Activated T-helper 1 cell treated with anti-CD3 and anti-CD28 coated beads, Interleukin-2, amount 50 U/mL, for 16 hours (primary cell): ENCODE results near the gene ARL13A.
"Not testable (repeated sequence)": the region's sequence is repeated elsewhere in the genome, so short reads cannot be mapped to it uniquely, and the experiment has no call there.

Experiments
- DNase-seq, 2 donors: peaks; one replicate each; pipeline ENCODE4 v3.0.0-alpha.2; 2020; ENCODE audit warnings: low read depth in 1 of 2, low spot score in 1 of 2

The ARL13A gene

GRCh38 chrX:100969408-100969807, at the start of gene ARL13A:
Gene ARL13A, plus strand, starts transcription at chrX:100969708. Its CDS starts 3,982 bp downstream, at chrX:100973690.
- no peak for DNase-seq

- DNase-seq: no peak
Observed at GRCh38 chrX:100924375-100924774, 45.1 kb upstream of the ARL13A start.

DNA sequence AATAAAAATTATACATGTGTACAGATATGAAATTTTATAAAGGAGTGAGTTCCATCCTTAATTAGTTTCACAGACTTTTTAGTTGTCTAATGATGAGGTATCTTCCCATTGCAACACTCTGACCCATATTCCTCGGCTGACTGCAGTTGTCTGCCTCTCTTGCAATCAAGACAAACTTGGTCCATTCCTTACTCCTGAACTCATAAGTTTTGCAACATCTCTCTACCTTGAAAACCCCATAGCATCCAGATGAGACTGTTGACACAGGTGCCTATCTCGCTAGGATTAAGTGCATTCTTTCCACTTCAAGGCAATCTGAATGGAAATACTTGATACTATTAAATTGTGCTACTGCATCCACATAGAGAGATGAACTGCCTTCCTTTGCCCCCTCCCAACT, 43.1 kb upstream of the ARL13A start:
- DNase-seq: no peak

DNA sequence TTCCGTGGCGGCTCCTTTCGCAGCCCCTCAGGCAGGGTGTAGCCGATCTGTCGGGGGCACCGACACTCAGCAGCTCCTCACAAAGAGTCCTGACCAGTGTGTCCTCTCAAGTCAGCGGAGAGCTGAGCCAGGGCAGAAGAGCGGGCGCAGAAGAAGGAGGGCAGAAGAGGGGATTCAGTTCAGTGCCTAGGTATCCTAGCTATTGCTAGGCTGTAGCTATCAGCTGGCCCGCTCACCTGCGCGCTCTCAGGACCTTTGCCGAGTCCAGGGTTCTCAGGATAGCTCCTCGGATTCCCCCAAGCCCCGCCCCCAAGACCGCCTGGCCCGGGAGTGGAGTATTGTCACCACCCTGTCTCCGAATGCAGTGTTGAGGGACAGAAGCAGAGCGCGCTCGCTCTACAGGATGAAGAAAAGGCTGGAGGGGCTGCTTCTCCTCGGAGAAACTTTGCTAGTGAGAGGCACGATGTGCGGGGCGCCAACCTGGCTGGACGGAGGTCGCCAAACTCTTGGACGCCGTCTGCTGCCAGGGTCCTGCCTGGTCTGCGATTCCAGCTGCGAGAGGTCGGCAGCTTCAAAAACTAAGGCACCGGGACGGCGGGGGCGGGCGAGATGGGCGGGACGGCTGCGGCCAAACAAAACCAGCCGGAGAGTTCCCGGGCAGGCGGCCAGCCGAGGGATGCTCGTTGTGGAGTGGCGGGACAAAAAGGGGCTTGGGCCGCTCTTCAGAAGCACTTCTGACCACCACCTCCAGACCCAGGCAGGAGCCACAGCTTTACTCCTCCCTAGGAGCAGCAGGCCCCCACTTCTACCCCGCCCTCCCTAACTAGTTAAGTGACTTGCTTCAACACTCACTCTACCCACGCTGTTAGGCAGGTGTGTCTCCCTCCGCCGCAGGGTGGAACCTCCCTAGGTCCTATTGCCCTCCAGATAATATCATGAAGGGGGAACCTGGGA, 40.6 kb upstream of the ARL13A start, which contains the start of gene XKRX:
TSS of gene XKRX (minus strand) at position 258 of the 954 bp plus-strand sequence. CDS start 613 bp downstream, outside the sequence.
- peak in 1 of 2 donors; percentile 23 for DNase-seq

DNA sequence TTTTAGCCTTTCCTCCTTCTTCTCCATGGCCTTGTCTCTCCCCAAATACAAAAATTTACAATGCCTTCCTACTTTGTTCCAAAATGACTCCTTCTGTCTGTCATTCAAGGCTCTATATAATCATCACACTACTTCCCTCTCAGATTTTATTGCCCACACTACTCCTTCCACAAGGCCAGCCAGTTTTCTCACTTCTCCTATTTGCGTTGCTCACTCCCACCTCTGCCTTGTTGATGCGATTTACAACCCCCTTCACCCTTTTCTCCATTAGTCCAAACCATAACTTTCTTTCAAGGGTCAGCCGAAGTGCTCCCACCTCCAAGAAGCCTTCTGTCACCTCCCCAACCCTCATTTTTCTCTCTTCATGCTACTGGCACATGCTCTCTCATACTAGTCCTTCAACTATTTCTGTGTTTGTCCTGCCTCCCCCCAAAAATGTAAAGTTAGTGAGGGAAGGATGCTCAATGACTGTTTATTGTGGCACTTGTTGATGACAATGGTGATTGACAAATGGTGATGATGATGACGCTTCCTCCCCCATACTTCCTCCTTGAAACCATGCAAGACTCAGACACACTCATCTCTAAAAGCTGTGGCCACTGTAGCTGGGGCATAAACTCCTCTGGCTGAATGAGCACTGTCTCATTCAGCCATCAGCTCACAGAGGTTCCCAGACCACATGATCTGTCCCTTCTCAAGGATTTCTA, 38.1 kb upstream of the ARL13A start:
- DNase-seq: no peak

DNA sequence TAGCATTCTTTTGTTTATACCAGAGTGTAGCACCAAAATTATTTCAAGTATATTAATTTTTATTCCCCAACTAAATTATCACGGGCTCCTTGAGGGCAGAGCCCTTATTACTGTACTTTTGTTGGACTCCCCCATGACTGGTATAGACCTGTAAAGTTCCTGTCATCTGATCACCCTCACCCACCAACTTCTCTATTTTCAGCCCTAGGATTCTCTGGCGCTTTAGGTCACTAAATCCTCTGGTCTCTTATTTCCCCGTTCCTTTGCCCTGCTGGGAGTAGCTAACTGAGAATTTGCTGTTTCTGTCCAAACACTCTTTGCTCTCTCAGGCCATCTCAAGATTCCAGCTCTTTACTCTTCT, 37.6 kb upstream of the ARL13A start:
- DNase-seq: no peak

DNA sequence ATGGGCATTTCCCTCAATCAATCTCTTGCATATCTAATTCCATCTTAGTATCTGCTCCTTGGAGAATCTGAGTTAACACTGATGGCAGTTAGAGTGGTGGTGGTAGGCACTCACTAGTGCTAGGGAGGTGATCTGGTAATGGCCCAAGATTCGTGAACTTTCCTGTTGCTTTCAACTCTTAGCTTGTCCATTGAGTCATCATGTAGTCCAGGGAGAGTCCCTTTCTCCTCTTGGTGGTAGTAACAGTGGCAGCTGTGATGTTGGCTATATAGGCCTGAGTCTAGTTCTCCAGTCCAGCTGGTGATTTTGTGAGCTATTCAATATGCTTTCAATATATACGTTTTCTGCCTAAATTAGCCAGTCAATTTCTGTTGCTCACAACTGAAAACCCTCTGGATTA, 33.7 kb upstream of the ARL13A start:
- DNase-seq: no peak

DNA sequence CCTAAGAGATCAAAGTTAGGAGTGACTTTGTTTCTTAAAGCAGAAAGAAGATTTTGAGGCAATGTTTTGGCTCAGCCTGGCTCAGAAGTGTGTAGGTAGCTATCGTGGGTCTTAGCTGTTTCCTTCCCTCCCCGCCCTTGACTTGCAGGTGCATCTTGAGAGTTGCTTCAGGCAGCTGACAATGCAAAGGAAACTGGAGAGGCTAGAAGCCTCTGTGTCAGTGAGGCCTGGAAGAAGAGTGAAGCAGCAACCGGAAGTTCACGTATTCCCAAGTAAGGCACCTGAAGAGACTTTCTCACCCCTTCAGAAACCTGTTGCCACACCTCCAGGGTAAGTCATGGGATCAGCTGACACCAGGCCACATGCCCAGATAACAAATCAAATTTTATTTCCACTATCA, 30.2 kb upstream of the ARL13A start:
- DNase-seq: no peak

DNA sequence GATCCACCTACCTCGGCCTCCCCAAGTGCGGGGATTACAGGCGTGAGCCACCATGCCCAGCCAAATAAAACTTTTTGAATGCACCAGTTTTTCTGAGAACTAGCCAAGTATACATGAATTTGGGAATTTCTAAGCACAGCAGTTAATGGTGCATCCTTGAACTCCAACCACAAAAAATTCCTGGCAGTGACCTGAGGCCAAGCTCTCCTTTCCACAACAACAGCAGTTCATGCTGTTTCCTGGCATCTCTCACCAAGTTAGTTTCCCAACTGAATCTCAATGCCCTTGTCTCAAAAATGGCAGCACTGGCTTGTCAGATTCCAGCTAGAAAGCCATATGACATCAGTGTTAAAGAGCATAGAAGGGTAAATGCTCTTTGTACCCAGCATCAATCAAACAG, 24.9 kb upstream of the ARL13A start:
- no peak for DNase-seq

DNA sequence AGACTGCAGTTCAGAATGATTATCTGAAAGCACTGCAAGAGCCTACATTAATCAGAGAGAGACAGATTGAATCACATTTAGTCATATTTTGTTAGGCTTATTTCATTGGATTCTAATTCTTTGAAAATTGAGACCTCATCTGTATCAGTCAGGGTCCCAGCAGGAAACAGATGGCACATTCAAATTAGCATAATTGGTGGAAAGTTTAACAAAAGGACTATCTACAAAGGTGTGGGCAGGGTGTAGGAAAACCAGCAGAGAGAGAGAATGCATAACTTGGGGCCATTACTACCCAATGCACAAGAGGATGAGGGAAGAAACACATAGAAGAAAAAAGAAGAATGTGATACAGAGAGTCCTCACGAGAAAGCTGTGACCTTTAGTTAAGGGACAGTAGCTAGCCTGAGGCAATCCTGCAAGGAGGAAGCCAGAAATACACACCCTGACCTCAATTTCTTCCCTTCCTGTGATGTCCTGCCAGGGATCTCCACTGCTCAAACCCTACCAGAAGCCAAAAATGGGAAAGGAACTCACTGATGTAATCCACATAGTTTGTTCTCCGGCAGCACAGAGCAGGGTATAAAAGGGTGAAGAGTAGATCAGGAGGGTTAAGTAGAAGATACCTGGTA, 23.1 kb upstream of the ARL13A start:
- DNase-seq: no peak

- DNase-seq: no peak
Observed at GRCh38 chrX:100948557-100948956, 21.0 kb upstream of the ARL13A start.

- no peak for DNase-seq
Observed at GRCh38 chrX:100962811-100963210, 6.7 kb upstream of the ARL13A start.

- DNase-seq: no peak
Observed at GRCh38 chrX:100964362-100964761, 5.1 kb upstream of the ARL13A start.

GRCh38 chrX:100969936-100970335, 428 bp downstream of the ARL13A start:
- DNase-seq: no peak

DNA sequence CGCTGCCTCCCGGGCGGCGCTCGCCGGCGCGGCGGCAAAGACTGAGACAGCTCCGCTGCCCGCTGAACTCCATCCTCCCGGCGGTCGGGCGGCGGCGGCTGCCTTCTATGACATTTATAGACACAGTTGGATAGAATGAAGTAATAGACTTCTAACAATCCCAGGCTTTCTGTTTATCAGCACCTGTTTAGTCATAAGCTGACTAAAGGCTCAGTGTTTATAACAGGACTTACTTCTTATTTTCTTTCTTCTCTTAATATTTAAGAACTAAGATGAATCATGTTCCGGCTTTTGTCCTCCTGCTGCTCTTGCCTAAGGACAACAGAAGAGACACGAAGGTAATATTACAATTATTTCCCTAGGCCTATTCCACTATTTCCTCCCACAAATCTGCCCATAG, 3.9 kb downstream of the ARL13A start:
- no peak for DNase-seq

GRCh38 chrX:100975212-100975611, 5.7 kb downstream of the ARL13A start:
- no peak for DNase-seq

GRCh38 chrX:100976211-100976610, 6.7 kb downstream of the ARL13A start:
- no peak for DNase-seq

GRCh38 chrX:100979881-100980607, 10.5 kb downstream of the ARL13A start:
- DNase-seq: no peak

DNA sequence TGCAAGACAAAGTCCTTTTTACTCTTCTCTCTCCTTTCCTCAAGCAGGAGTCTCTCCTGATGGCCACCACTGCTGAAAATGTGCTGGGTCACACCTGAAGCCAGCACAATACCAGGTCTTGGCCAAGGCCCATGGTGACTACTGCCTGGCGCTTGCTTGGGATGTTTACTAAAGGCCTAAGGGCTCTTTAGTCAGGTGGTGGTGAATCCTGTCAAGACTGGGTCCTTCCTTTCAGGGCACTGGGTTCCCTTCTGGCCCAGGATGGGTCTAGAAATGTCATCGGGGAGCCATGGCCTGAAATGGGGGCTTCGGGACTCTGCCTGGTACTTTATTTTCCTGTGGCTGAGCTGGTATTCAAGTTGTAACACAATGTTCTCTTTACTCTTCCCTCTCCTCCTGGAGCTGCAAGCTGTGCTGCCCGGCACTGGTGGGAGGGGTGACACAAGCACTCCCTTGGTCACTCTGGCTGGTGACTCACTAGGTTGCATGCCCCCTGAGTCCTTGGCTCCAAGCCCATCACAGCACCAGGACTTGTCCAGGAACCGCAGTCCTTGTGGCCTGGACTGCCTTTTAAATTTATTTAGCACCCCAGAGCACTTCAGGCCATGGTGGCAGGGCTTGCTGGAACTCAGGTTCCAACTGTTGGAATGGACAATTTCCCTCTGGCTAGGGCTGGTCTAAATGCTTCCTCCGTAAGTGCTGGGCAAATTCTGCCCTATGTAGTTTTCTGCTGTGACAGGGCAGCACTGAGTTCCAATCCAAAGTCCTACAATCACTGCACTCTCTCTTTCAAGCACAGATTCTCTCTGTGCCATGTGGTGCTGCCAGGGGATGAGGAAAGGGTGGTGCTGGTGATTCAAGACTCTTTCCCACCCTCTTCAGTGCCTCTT, 11.3 kb downstream of the ARL13A start:
- DNase-seq: no peak

- DNase-seq: not testable (repeated sequence)
Observed at GRCh38 chrX:100981498-100981845, 12.0 kb downstream of the ARL13A start.
